MM.1S (cell line): ENCODE measurements around the gene DPM1.

Source experiments
- DNase-seq: peaks from one replicate; pipeline ENCODE4 v3.0.0-alpha.2; 2015
- H2AFZ ChIP-seq: fragments of 300-600 bp; sonication (generic); 2 replicates; pipeline ENCODE4 v1.6.0; 2016; ENCODE audit warnings: antibody characterized with exemption, low read length
- H3F3A ChIP-seq: fragments of 300-600 bp; sonication (generic); 2 replicates; pipeline ENCODE4 v1.6.1; 2016; ENCODE audit warnings: mild to moderate bottlenecking, antibody characterized with exemption, low read length, moderate library complexity, mixed read lengths; ENCODE audit not compliant: insufficient read depth
- H3K27ac ChIP-seq: fragments of 300-600 bp; sonication (generic); 2 replicates; pipeline ENCODE4 v1.5.1; 2016; ENCODE audit warnings: mild to moderate bottlenecking, low read length
- H3K27me3 ChIP-seq: fragments of 300-600 bp; sonication (generic); replicated peaks from 2 replicates; pipeline ENCODE4 v1.6.0; 2016; ENCODE audit warnings: low read length; ENCODE audit not compliant: insufficient read depth
- H3K36me3 ChIP-seq: fragments of 300-600 bp; sonication (generic); replicated peaks from 2 replicates; pipeline ENCODE4 v1.6.1; 2016; ENCODE audit warnings: mild to moderate bottlenecking, low read length, mixed read lengths; ENCODE audit not compliant: insufficient read depth
- H3K4me1 ChIP-seq: fragments of 300-600 bp; sonication (generic); 2 replicates; pipeline ENCODE4 v1.6.1; 2016; ENCODE audit warnings: low read length, mixed read lengths
- H3K4me2 ChIP-seq: fragments of 300-600 bp; sonication (generic); 2 replicates; pipeline ENCODE4 v1.6.0; 2016; ENCODE audit warnings: low read depth, low read length
- H3K4me3 ChIP-seq: fragments of 300-600 bp; sonication (generic); 2 replicates; pipeline ENCODE4 v1.5.1; 2016; ENCODE audit warnings: low read length, mixed read lengths
- H3K79me2 ChIP-seq: fragments of 300-600 bp; sonication (generic); 2 replicates; pipeline ENCODE4 v1.6.1; 2016; ENCODE audit warnings: mixed run types, low read length, mixed read lengths
- H3K9ac ChIP-seq: fragments of 300-600 bp; sonication (generic); 2 replicates; pipeline ENCODE4 v1.6.1; 2016; ENCODE audit warnings: low read length, mixed read lengths
- H3K9me2 ChIP-seq: fragments of 300-600 bp; sonication (generic); replicated peaks from 2 replicates; pipeline ENCODE4 v1.6.1; 2016; ENCODE audit warnings: mild to moderate bottlenecking, low read length, mixed read lengths; ENCODE audit not compliant: insufficient read depth
- H3K9me3 ChIP-seq: fragments of 300-600 bp; sonication (generic); replicated peaks from 2 replicates; pipeline ENCODE4 v1.6.1; 2016; ENCODE audit warnings: mild to moderate bottlenecking, low read length, mixed read lengths; ENCODE audit not compliant: insufficient read depth
- H4K20me1 ChIP-seq: fragments of 300-600 bp; sonication (generic); 2 replicates; pipeline ENCODE4 v1.6.1; 2016; ENCODE audit warnings: mild to moderate bottlenecking, low read length, moderate library complexity, mixed read lengths; ENCODE audit not compliant: insufficient read depth
- CTCF ChIP-seq: fragments of 300-600 bp; sonication (generic); IDR thresholded peaks from 2 replicates; pipeline ENCODE4 v1.5.1; 2016; ENCODE audit warnings: antibody characterized with exemption, low read length, mixed read lengths
- EZH2 ChIP-seq: fragments of 300-600 bp; sonication (generic); optimal IDR thresholded peaks from 2 replicates; pipeline ENCODE3; 2017; ENCODE audit warnings: low read depth, mild to moderate bottlenecking, antibody characterized with exemption, low read length, mixed read lengths
- EZH2phosphoT487 ChIP-seq: fragments of 300-600 bp; sonication (generic); IDR thresholded peaks from 2 replicates; pipeline ENCODE4 v1.6.1; 2018; ENCODE audit warnings: antibody characterized with exemption, low read length

Gene DPM1

GRCh38 chr20:50919567-50919966, 38.8 kb downstream of the DPM1 start:
- Histone ChIP-seq H3K36me3 (peaks cover 16% of the 10 kb centered on the region), H3K27me3 (no peaks in the 10 kb centered on the region), H3F3A (no peaks in the 10 kb centered on the region), H3K4me2 (no peak overlapping the region), H3K9me2 (no peaks in the 10 kb centered on the region), H3K4me3 (no peak overlapping the region), H2AFZ (no peak overlapping the region), H3K4me1 (peaks cover 11% of the 10 kb centered on the region), H4K20me1 (peaks cover 78% of the 10 kb centered on the region), H3K9ac (no peak overlapping the region), H3K27ac (no peak overlapping the region), H3K9me3 (no peaks in the 10 kb centered on the region), H3K79me2 (peaks cover 100% of the 10 kb centered on the region)
- DNase-seq, result no peak
- TF ChIP-seq EZH2phosphoT487 (no peak), CTCF (no peak), EZH2 (no peak)

DNA sequence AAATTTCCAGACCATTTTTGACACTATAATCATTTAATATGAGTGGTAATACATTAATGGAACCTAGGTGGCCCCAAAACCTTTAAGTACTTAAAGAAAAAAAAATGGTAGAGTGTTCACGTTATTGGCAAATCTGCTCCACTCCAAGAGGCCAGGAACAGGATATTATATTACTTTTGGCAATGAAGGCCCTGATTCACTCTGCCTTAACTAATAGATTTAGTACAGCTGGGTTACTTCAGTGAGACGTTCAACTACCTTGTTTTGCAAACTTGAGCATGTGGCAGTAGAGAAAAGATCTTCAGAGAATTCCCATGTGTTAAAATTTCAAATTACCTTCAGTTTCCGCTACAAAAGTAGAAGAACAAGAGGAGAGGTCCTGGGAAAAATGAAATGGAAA, 39.9 kb downstream of the DPM1 start:
- H3K9me2 ChIP-seq, result no peaks in the 10 kb centered on the region
- H3K9ac ChIP-seq, result no peak overlapping the region
- no peaks in the 10 kb centered on the region for H3K9me3 ChIP-seq
- TF ChIP-seq CTCF (no peak), EZH2 (no peak), EZH2phosphoT487 (no peak)
- H3K27me3 ChIP-seq, result no peaks in the 10 kb centered on the region
- no peak overlapping the region for H3K4me2 ChIP-seq
- H3K36me3 ChIP-seq, result peaks cover 19% of the 10 kb centered on the region
- no peak overlapping the region for H3K27ac ChIP-seq
- peaks cover 78% of the 10 kb centered on the region for H4K20me1 ChIP-seq
- 0 out of 2 replicates have a peak, but pooled peaks cover 8% of the 10 kb centered on the region for H3F3A ChIP-seq
- H3K4me3 ChIP-seq, result no peak overlapping the region
- peaks cover 11% of the 10 kb centered on the region for H3K4me1 ChIP-seq
- peaks cover 100% of the 10 kb centered on the region for H3K79me2 ChIP-seq
- H2AFZ ChIP-seq, result no peak overlapping the region
- DNase-seq, result no peak

DNA sequence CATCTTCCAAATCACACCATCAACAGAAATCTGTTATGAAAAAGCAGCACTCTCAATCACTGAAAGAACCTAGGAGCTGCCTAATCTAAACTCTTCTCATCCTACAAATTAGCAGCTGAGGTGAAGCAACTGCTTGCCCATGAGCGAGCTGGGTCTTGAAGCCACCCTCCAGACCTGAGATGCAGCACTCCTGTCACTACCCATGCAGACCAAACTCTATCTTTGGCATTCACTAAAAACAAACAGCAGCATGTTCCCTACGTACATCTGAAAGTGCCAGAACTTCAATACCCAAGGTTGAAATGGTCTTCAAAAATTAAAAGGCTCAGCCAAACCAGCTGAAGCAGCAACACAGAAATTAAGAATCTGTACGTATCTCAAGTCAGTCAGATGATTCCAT, 41.4 kb downstream of the DPM1 start:
- Histone ChIP-seq H3K27me3 (no peaks in the 10 kb centered on the region), H3K27ac (no peak overlapping the region), H3F3A (peaks cover 16% of the 10 kb centered on the region; the same call in 1 of the 2 replicates), H3K9me2 (no peaks in the 10 kb centered on the region), H3K9me3 (no peaks in the 10 kb centered on the region), H4K20me1 (peaks cover 81% of the 10 kb centered on the region), H3K79me2 (peaks cover 98% of the 10 kb centered on the region), H2AFZ (no peak overlapping the region), H3K4me1 (peaks cover 19% of the 10 kb centered on the region), H3K9ac (no peak overlapping the region), H3K36me3 (peaks cover 19% of the 10 kb centered on the region), H3K4me3 (no peak overlapping the region), H3K4me2 (no peak overlapping the region)
- TF ChIP-seq EZH2 (no peak), CTCF (no peak), EZH2phosphoT487 (no peak)
- DNase-seq, result no peak
